ENCODE data around the gene TMEM255B. TPM values are rescaled to one million over a fixed set of nuclear protein-coding genes. Genes with fewer than 3 reads are reported as not detected.
"Not testable (repeated sequence)": the region's sequence is repeated elsewhere in the genome, so short reads cannot be mapped to it uniquely, and the experiment has no call there.

The TMEM255B gene
- polyA plus RNA-seq, 1 donor (not counting 4 experiments of a cell fraction or from before 2014, with no cell fraction given), result 7.6 TPM

DNA sequence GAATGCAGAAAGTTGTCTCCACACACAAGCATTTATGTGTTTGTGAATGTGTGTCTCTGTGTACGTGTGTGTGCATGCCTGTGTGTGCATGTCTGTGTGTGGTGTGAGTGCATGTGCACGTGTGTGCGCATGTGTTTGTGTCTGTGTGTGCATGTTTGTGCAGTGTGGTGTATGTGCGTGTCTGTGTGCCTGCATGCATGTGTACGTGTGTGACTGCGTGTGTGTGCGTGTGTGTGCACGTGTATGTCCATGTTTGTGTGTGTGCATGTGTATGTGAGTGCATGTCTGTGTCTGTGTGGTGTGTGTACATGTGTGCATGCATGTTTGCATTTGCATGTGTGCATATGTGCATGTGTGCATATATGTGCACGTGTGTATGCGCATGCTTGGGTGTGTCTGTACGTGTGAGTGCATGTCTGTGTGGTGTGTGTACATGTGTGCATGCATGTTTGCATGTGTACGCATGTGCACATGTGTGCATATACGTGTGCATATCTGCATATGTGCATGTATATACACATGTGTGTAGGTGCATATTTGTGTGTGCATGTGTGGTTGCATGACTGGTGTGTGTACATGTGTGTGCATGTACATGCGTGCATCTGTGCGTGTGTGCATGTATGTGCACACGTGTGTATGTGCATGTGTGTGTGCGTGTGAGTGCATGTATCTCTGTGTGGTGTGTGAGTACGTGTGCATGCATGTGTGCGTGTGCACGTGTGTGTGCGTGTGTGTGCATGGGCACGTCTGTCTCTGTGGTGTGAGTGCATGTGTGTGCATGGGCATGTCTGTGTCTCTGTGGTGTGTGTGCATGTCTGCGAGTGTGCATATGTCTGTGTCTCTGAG lies 8.2 kb upstream of the TMEM255B start:
- peaks cover 8% of the 10 kb centered on the region for H3K9me3 ChIP-seq (ENCODE audit: control insufficient read depth, low read depth, low read length)
- no peak overlapping the region for H3K27ac ChIP-seq (ENCODE audit: control insufficient read depth, insufficient read depth, low read length)
- dilution Hi-C loops (cut with MboI; ENCODE audit: extremely low pct_ligation_motif_present, low sequenced_read_pairs), result no loop called here
- H3K27me3 ChIP-seq (ENCODE audit: control insufficient read depth, extremely low read depth, insufficient read depth, low read length), result peaks cover 18% of the 10 kb centered on the region
- H4K20me1 ChIP-seq (ENCODE audit: control insufficient read depth, extremely low read depth, insufficient read depth, low read length), result no peaks in the 10 kb centered on the region
- H3K4me3 ChIP-seq (ENCODE audit: control insufficient read depth in 2 of 3, extremely low read depth in 1 of 3, insufficient read depth in 2 of 3, low read depth in 1 of 3, low read length in 3 of 3), result no peak overlapping the region
- DNase-seq (ENCODE audit: low read depth, low spot score), result no peak
- no peaks in the 10 kb centered on the region for H3K4me1 ChIP-seq (ENCODE audit: control insufficient read depth, extremely low read depth, insufficient read depth, low read length)
- H3K9ac ChIP-seq (ENCODE audit: control insufficient read depth, extremely low read depth, insufficient read depth, low read length), result no peak overlapping the region
- H3K79me2 ChIP-seq (ENCODE audit: control insufficient read depth, insufficient read depth, low read length), result no peaks in the 10 kb centered on the region
- H2AFZ ChIP-seq (ENCODE audit: control insufficient read depth, low read length), result no peak overlapping the region
- FAIRE-seq, result peak; percentile 5
- TF ChIP-seq CTCF (optimal IDR thresholded peaks at IDR 0.05 in 1 of 3, IDR thresholded peaks at IDR 0.05 in 1 of 3, conservative IDR thresholded peaks at IDR 0.05 in 1 of 3; ENCODE audit: extremely low read depth in 1 of 3, insufficient read depth in 2 of 3, low read length in 3 of 3) (no peak), EZH2 (IDR thresholded peaks at IDR 0.05; ENCODE audit: low read length) (no peak)
- no peaks in the 10 kb centered on the region for H3K9me1 ChIP-seq (ENCODE audit: control insufficient read depth, extremely low read depth, insufficient read depth, low read length)
- no peaks in the 10 kb centered on the region for H3K36me3 ChIP-seq (ENCODE audit: control insufficient read depth in 2 of 2, extremely low read depth in 1 of 2, insufficient read depth in 2 of 2, low read length in 2 of 2)
- no peak overlapping the region for H3K4me2 ChIP-seq (ENCODE audit: control insufficient read depth, extremely low read depth, insufficient read depth, low read depth, low read length)

DNA sequence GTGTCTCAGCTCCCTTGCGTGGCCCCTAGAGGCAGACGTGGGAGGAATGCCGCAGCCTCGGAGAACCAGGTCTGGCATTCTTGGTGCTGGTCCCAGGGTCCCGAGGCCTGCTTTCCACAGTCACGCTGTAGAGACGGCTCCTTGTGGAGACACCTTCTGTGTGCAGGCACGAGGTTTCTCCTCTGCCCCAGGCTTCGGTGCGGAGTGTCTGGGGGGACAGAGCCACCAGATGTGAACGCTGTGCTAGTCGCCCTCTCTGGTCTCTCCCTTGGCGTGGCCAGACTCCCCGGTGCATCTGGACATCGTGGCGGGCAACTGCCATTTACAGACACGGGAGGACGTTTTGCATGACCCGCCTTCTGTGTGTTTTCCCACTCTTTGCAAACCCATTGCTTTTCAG lies 7.5 kb upstream of the TMEM255B start:
- Histone ChIP-seq H3K27me3 (ENCODE audit: control insufficient read depth, extremely low read depth, insufficient read depth, low read length) (peaks cover 18% of the 10 kb centered on the region), H3K9ac (ENCODE audit: control insufficient read depth, extremely low read depth, insufficient read depth, low read length) (no peak overlapping the region), H3K9me3 (ENCODE audit: control insufficient read depth, low read depth, low read length) (peaks cover 8% of the 10 kb centered on the region), H4K20me1 (ENCODE audit: control insufficient read depth, extremely low read depth, insufficient read depth, low read length) (no peaks in the 10 kb centered on the region), H3K9me1 (ENCODE audit: control insufficient read depth, extremely low read depth, insufficient read depth, low read length) (no peaks in the 10 kb centered on the region), H3K79me2 (ENCODE audit: control insufficient read depth, insufficient read depth, low read length) (no peaks in the 10 kb centered on the region), H3K4me2 (ENCODE audit: control insufficient read depth, extremely low read depth, insufficient read depth, low read depth, low read length) (no peak overlapping the region), H2AFZ (ENCODE audit: control insufficient read depth, low read length) (no peak overlapping the region), H3K4me1 (ENCODE audit: control insufficient read depth, extremely low read depth, insufficient read depth, low read length) (no peaks in the 10 kb centered on the region), H3K27ac (ENCODE audit: control insufficient read depth, insufficient read depth, low read length) (no peak overlapping the region), H3K4me3 (ENCODE audit: control insufficient read depth in 2 of 3, extremely low read depth in 1 of 3, insufficient read depth in 2 of 3, low read depth in 1 of 3, low read length in 3 of 3) (no peak overlapping the region), H3K36me3 (ENCODE audit: control insufficient read depth in 2 of 2, extremely low read depth in 1 of 2, insufficient read depth in 2 of 2, low read length in 2 of 2) (no peaks in the 10 kb centered on the region)
- DNase-seq (ENCODE audit: low read depth, low spot score) (no peak), FAIRE-seq (no peak)
- dilution Hi-C loops (cut with MboI; ENCODE audit: extremely low pct_ligation_motif_present, low sequenced_read_pairs), result no loop called here
- TF ChIP-seq CTCF (optimal IDR thresholded peaks at IDR 0.05 in 1 of 3, IDR thresholded peaks at IDR 0.05 in 1 of 3, conservative IDR thresholded peaks at IDR 0.05 in 1 of 3; ENCODE audit: extremely low read depth in 1 of 3, insufficient read depth in 2 of 3, low read length in 3 of 3) (no peak), EZH2 (IDR thresholded peaks at IDR 0.05; ENCODE audit: low read length) (no peak)

DNA sequence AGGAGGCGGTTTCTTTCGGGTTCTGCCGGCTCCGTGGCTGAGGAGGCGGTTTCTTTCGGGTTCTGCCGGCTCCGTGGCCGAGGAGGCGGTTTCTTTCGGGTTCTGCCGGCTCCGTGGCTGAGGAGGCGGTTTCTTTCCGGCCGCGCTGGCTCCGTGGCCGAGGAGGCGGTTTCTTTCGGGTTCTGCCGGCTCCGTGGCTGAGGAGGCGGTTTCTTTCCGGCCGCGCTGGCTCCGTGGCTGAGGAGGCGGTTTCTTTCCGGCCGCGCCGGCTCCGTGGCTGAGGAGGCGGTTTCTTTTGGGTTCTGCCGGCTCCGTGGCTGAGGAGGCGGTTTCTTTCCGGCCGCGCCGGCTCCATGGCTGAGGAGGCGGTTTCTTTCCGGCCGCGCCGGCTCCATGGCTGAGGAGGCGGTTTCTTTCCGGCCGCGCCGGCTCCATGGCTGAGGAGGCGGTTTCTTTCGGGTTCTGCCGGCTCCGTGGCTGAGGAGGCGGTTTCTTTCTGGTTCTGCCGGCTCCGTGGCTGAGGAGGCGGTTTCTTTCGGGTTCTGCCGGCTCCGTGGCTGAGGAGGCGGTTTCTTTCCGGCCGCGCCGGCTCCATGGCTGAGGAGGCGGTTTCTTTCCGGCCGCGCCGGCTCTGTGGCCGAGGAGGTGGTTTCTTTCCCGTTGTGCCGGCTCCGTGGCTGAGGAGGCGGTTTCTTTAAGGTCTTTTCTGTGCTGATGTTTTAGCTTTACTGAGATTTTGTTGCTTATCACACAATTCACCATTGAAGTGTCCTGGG lies 6.6 kb upstream of the TMEM255B start:
- H3K27ac ChIP-seq (ENCODE audit: control insufficient read depth, insufficient read depth, low read length); DNase-seq (ENCODE audit: low read depth, low spot score); H3K4me2 ChIP-seq (ENCODE audit: control insufficient read depth, extremely low read depth, insufficient read depth, low read depth, low read length); H4K20me1 ChIP-seq (ENCODE audit: control insufficient read depth, extremely low read depth, insufficient read depth, low read length); H3K4me3 ChIP-seq (ENCODE audit: control insufficient read depth in 2 of 3, extremely low read depth in 1 of 3, insufficient read depth in 2 of 3, low read depth in 1 of 3, low read length in 3 of 3); H2AFZ ChIP-seq (ENCODE audit: control insufficient read depth, low read length); H3K9me3 ChIP-seq (ENCODE audit: control insufficient read depth, low read depth, low read length); H3K9me1 ChIP-seq (ENCODE audit: control insufficient read depth, extremely low read depth, insufficient read depth, low read length); FAIRE-seq; H3K4me1 ChIP-seq (ENCODE audit: control insufficient read depth, extremely low read depth, insufficient read depth, low read length); dilution Hi-C loops (cut with MboI; ENCODE audit: extremely low pct_ligation_motif_present, low sequenced_read_pairs); H3K79me2 ChIP-seq (ENCODE audit: control insufficient read depth, insufficient read depth, low read length); H3K9ac ChIP-seq (ENCODE audit: control insufficient read depth, extremely low read depth, insufficient read depth, low read length); H3K36me3 ChIP-seq (ENCODE audit: control insufficient read depth in 2 of 2, extremely low read depth in 1 of 2, insufficient read depth in 2 of 2, low read length in 2 of 2): not testable (repeated sequence)
- peaks cover 18% of the 10 kb centered on the region for H3K27me3 ChIP-seq (ENCODE audit: control insufficient read depth, extremely low read depth, insufficient read depth, low read length)
